Endothelial cell of umbilical vein (primary cell): Measurements from ENCODE around the gene DCHS1. TPM values are rescaled to one million over a fixed set of nuclear protein-coding genes. Genes with fewer than 3 reads are reported as not detected.

Experiments
- BruUV-seq: library from RNA; stranded (reverse); fragments of 400-500 nt; replicated peaks from 2 replicates; lab custom pipeline; 2021; lab: Mats Ljungman, UMichigan
- CTCF ChIA-PET: fragments of 300-600, 350-600 bp; sonication (Branson Sonifier 250); formaldehyde crosslinking; loops from one replicate; lab custom pipeline; 2021; ENCODE audit warnings: antibody characterized with exemption, inconsistent platforms; lab: Charles Lee
- POLR2A ChIA-PET: fragments of 300-600, 350-600 bp; sonication (Branson Sonifier 250); formaldehyde crosslinking; loops from one replicate; lab custom pipeline; 2021; ENCODE audit warnings: antibody characterized with exemption, inconsistent platforms; lab: Charles Lee
- DNase-seq: peaks from one replicate; pipeline ENCODE4 v3.0.0-alpha.2; 2011; ENCODE audit warnings: low read depth, low spot score
- FAIRE-seq: peaks from 2 replicates; lab custom pipeline; 2011; peaks lifted over from hg19 to GRCh38; lab: Jason Lieb, UNC
- H2AFZ ChIP-seq: 2 replicates; pipeline ENCODE4 v1.6.0; 2012; ENCODE audit warnings: low read depth, low read length, control low read depth, inconsistent platforms
- H3K27ac ChIP-seq: 2 replicates; pipeline ENCODE4 v1.5.1; 2011; ENCODE audit warnings: low read depth, mild to moderate bottlenecking, control low read depth, low read length, moderate library complexity; ENCODE audit not compliant: insufficient read depth
- H3K27me3 ChIP-seq, 2 experiments: 2 replicates each; pipeline versions ENCODE4 v1.6.0 to v1.6.1; 2011; ENCODE audit warnings: low read length in 2 of 2, mixed read lengths in 1 of 2; ENCODE audit not compliant: control insufficient read depth in 2 of 2, insufficient read depth in 2 of 2
- H3K36me3 ChIP-seq, 2 experiments: 2 replicates in 1 of 2; 3 replicates in 1 of 2; pipeline ENCODE4 v1.5.1; 2011; ENCODE audit warnings: low read length in 2 of 2, mild to moderate bottlenecking in 1 of 2, moderate library complexity in 1 of 2; ENCODE audit not compliant: control insufficient read depth in 2 of 2, insufficient read depth in 2 of 2; ENCODE audit errors: extremely low read depth in 1 of 2
- H3K4me1 ChIP-seq: 3 replicates; pipeline ENCODE4 v1.5.1; 2011; ENCODE audit warnings: mild to moderate bottlenecking, low read length; ENCODE audit not compliant: control insufficient read depth, insufficient read depth; ENCODE audit errors: extremely low read depth
- H3K4me2 ChIP-seq: 2 replicates; pipeline ENCODE4 v1.6.1; 2011; ENCODE audit warnings: low read length, control low read depth, mixed read lengths; ENCODE audit not compliant: insufficient read depth
- H3K4me3 ChIP-seq, 3 experiments: fragments of 200-600 bp in 1 of 3; sonication (generic), shearing (Covaris generic) in 1 of 3; replicated peaks in 1 of 3; 2 replicates each; pipeline ENCODE4 v1.5.1; 2011 to 2016; ENCODE audit warnings: control low read depth in 3 of 3, low read length in 3 of 3, mild to moderate bottlenecking in 2 of 3, inconsistent platforms in 1 of 3, low read depth in 1 of 3, moderate library complexity in 1 of 3; ENCODE audit not compliant: insufficient read depth in 1 of 3
- H3K79me2 ChIP-seq: 2 replicates; pipeline ENCODE4 v1.6.0; 2012; ENCODE audit warnings: low read length, inconsistent platforms; ENCODE audit not compliant: control insufficient read depth, insufficient read depth
- H3K9ac ChIP-seq: replicated peaks from 2 replicates; pipeline ENCODE3; 2011; ENCODE audit warnings: low read length, control low read depth; ENCODE audit not compliant: insufficient read depth; ENCODE audit errors: extremely low read depth
- H3K9me1 ChIP-seq: replicated peaks from 3 replicates; pipeline ENCODE4 v1.6.0; 2011; ENCODE audit warnings: mild to moderate bottlenecking, low read length; ENCODE audit not compliant: control insufficient read depth, insufficient read depth; ENCODE audit errors: extremely low read depth
- H3K9me3 ChIP-seq: replicated peaks from 2 replicates; pipeline ENCODE4 v1.5.1; 2012; ENCODE audit warnings: low read length, inconsistent platforms; ENCODE audit not compliant: control insufficient read depth, insufficient read depth
- H4K20me1 ChIP-seq: replicated peaks from 2 replicates; pipeline ENCODE3; 2011; ENCODE audit warnings: mild to moderate bottlenecking, low read length; ENCODE audit not compliant: control insufficient read depth, insufficient read depth; ENCODE audit errors: extremely low read depth
- EZH2 ChIP-seq: IDR thresholded peaks from 2 replicates; pipeline ENCODE4 v1.6.1; 2012; ENCODE audit warnings: borderline replicate concordance, low read depth, mild to moderate bottlenecking, moderate library complexity, low read length, inconsistent platforms; ENCODE audit not compliant: severe bottlenecking
- FOS ChIP-seq: IDR thresholded peaks from 2 replicates; pipeline ENCODE4 v1.6.1; 2011; ENCODE audit warnings: mild to moderate bottlenecking, low read length, moderate library complexity, borderline replicate concordance; ENCODE audit not compliant: insufficient read depth
- GATA2 ChIP-seq: IDR thresholded peaks from 2 replicates; pipeline ENCODE4 v1.7.0; 2011; ENCODE audit warnings: low read depth, mild to moderate bottlenecking, moderate library complexity, mixed read lengths, low read length; ENCODE audit not compliant: insufficient read length, insufficient read depth
- JUN ChIP-seq: IDR thresholded peaks from 2 replicates; pipeline ENCODE4 v1.6.1; 2011; ENCODE audit warnings: borderline replicate concordance, low read depth; ENCODE audit not compliant: insufficient read length, insufficient read depth
- MYC ChIP-seq: IDR thresholded peaks from one replicate; pipeline ENCODE4 v1.6.1; 2011; ENCODE audit warnings: mild to moderate bottlenecking, low read depth, low read length
- POLR2A ChIP-seq: IDR thresholded peaks from 2 replicates; pipeline ENCODE4 v1.6.1; 2012; ENCODE audit warnings: low read depth, mild to moderate bottlenecking, control low read depth, low read length
- POLR2AphosphoS5 ChIP-seq: IDR thresholded peaks from 2 replicates; pipeline ENCODE4 v1.6.1; 2012; ENCODE audit warnings: low read depth, mild to moderate bottlenecking, control low read depth, low read length, moderate library complexity; ENCODE audit not compliant: insufficient read depth
- dilution Hi-C: fragments of 300-500 bp; cut with MboI; formaldehyde crosslinking; loops from one replicate; pipeline ENCODE4 v1.15.0; 2019; ENCODE audit warnings: low sequenced_read_pairs; ENCODE audit not compliant: extremely low pct_ligation_motif_present
- intact Hi-C: fragments of 100-400 bp; cut with micrococcal nuclease; formaldehyde crosslinking; loops from one replicate; pipeline ENCODE4 v1.10.0; 2022
- polyA plus RNA-seq, 4 experiments: library from polyadenylated mRNA; depleted of rRNA in 3 of 4; stranded (reverse) in 3 of 4; unstranded in 1 of 4; fragments of >200 nt; gene quantifications; 2 replicates each; pipeline versions ENCODE4 v1.2.1 to v1.2.3, GENCODE V29; 2011 to 2012; ENCODE audit warnings: missing spikeins in 1 of 4
- total RNA-seq: library from RNA; stranded (reverse); gene quantifications from 2 replicates; pipeline ENCODE4 v1.2.3, GENCODE V29; 2021
- TF ChIP-seq, protein P1 (sequence below), 2 donors: IDR thresholded peaks; 1 replicate in 1 of 2; 2 replicates in 1 of 2; pipeline ENCODE4 v1.5.1; 2011; ENCODE audit warnings: low read length in 2 of 2, mild to moderate bottlenecking in 2 of 2, moderate library complexity in 2 of 2, control low read depth in 1 of 2, inconsistent platforms in 1 of 2, low read depth in 1 of 2; ENCODE audit not compliant: insufficient read depth in 1 of 2; ENCODE audit errors: extremely low read depth in 1 of 2
- TF ChIP-seq, protein P2 (sequence below): IDR thresholded peaks from 2 replicates; pipeline ENCODE4 v1.6.1; 2011; ENCODE audit not compliant: insufficient read depth, insufficient read length

DCHS1 gene
- total and polyA plus RNA-seq, 2 donors (not counting 3 experiments of a cell fraction or from before 2014, with no cell fraction given) = 56.2 to 73.0 TPM

DNA sequence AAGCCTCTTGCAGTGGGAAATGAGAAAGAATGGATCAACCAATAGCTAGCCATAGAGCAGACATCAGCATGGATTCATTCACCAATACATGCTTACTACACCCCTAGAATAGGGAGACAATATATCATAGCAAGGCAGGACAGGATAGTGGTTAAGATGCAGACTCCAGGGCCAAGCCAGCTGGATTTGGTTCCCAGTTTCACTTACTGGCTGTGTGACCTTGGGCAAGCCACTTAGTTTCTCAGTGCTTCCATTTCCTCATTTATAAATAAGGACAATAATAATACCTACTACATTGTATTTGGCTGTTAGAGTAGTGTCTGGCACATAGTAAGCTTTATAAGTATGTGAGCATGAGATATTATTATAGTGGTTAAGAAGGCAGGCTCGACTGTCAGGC is 7.1 kb downstream of the DCHS1 start:
- no peaks in the 10 kb centered on the region for H3K27me3 ChIP-seq
- TF ChIP-seq JUN (no peak), POLR2A (no peak), EZH2 (no peak), POLR2AphosphoS5 (no peak), MYC (no peak), GATA2 (no peak), FOS (no peak)
- TF ChIP-seq, protein P1, sequence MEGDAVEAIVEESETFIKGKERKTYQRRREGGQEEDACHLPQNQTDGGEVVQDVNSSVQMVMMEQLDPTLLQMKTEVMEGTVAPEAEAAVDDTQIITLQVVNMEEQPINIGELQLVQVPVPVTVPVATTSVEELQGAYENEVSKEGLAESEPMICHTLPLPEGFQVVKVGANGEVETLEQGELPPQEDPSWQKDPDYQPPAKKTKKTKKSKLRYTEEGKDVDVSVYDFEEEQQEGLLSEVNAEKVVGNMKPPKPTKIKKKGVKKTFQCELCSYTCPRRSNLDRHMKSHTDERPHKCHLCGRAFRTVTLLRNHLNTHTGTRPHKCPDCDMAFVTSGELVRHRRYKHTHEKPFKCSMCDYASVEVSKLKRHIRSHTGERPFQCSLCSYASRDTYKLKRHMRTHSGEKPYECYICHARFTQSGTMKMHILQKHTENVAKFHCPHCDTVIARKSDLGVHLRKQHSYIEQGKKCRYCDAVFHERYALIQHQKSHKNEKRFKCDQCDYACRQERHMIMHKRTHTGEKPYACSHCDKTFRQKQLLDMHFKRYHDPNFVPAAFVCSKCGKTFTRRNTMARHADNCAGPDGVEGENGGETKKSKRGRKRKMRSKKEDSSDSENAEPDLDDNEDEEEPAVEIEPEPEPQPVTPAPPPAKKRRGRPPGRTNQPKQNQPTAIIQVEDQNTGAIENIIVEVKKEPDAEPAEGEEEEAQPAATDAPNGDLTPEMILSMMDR (IDR thresholded peaks at IDR 0.05; ENCODE audit: extremely low read depth in 1 of 2, insufficient read depth in 1 of 2, low read depth in 1 of 2, low read length in 2 of 2) = no peak
- TF ChIP-seq, protein P2, sequence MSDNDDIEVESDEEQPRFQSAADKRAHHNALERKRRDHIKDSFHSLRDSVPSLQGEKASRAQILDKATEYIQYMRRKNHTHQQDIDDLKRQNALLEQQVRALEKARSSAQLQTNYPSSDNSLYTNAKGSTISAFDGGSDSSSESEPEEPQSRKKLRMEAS = no peak
- H3K4me1 ChIP-seq = peaks cover 33% of the 10 kb centered on the region
- H3K9me3 ChIP-seq = no peaks in the 10 kb centered on the region
- no peaks in the 10 kb centered on the region for H3K9me1 ChIP-seq
- intact Hi-C loops = no loop called here
- ChIA-PET POLR2A (no interaction called here), CTCF (interaction anchor here (0.7 to 2.7 kb wide), 9 partner anchors 9 to 117 kb away, joined by 3 to 11 read pairs (median 3); partner anchors contain the start of genes MRPL17 and TAF10)
- H3K4me2 ChIP-seq = no peak overlapping the region
- H3K4me3 ChIP-seq = no peak overlapping the region
- H3K9ac ChIP-seq = no peak overlapping the region
- no peak for DNase-seq
- H4K20me1 ChIP-seq = no peaks in the 10 kb centered on the region
- peaks cover 2% of the 10 kb centered on the region for H3K79me2 ChIP-seq
- no peak for FAIRE-seq
- H3K27ac ChIP-seq = no peak overlapping the region
- dilution Hi-C loops = no loop called here
- no peaks in the 10 kb centered on the region for H3K36me3 ChIP-seq
- BruUV-seq = no TSS peak
- H2AFZ ChIP-seq = no peak overlapping the region
